WTC11 (cell line): ENCODE results near the gene RPS6KA2. TPM values are rescaled to one million over a fixed set of nuclear protein-coding genes. Genes with fewer than 3 reads are reported as not detected.

Source experiments
- ATAC-seq: fragments of 200-7000 bp; cut with Tn5 transposase; 2 replicates; pipeline ENCODE4 v1.10.0; 2021; ENCODE audit warnings: mild to moderate bottlenecking, moderate library complexity
- Bru-seq: library from RNA; stranded (reverse); fragments of 400-500 nt; gene quantifications from one replicate; lab custom pipeline; 2021; lab: Mats Ljungman, UMichigan
- CTCF ChIA-PET: fragments of 300-600 bp; sonication (Branson Sonifier 250); formaldehyde crosslinking; loops from one replicate; lab custom pipeline; 2021; ENCODE audit warnings: antibody characterized with exemption; lab: Charles Lee
- POLR2A ChIA-PET: fragments of 350-600 bp; sonication (Branson Sonifier 250); formaldehyde crosslinking; loops from one replicate; lab custom pipeline; 2021; ENCODE audit warnings: antibody characterized with exemption; lab: Charles Lee
- DNase-seq: peaks from one replicate; pipeline ENCODE4 v3.0.0; 2021; ENCODE audit warnings: low spot score
- H3K27ac Mint-ChIP-seq: 2 replicates; pipeline ENCODE4 v1.8.0; 2021; ENCODE audit warnings: mixed read lengths
- H3K27me3 Mint-ChIP-seq: 2 replicates; pipeline ENCODE4 v1.8.0; 2021; ENCODE audit warnings: low read depth, mild to moderate bottlenecking, moderate library complexity, mixed read lengths
- H3K36me3 Mint-ChIP-seq: 2 replicates; pipeline ENCODE4 v1.8.0; 2021; ENCODE audit warnings: mixed read lengths
- H3K4me1 Mint-ChIP-seq: 2 replicates; pipeline ENCODE4 v1.8.0; 2022; ENCODE audit warnings: mixed read lengths
- H3K4me3 Mint-ChIP-seq: 2 replicates; pipeline ENCODE4 v1.8.0; 2021; ENCODE audit warnings: mild to moderate bottlenecking, moderate library complexity, mixed read lengths
- H3K9me3 Mint-ChIP-seq: 2 replicates; pipeline ENCODE4 v1.8.0; 2021; ENCODE audit warnings: mixed read lengths
- GABPB1 ChIP-seq: sonication (generic); formaldehyde crosslinking; IDR thresholded peaks from 2 replicates; pipeline ENCODE4 v1.8.1; 2023; ENCODE audit warnings: mild to moderate bottlenecking, missing genetic modification reagents
- GTF2I ChIP-seq: fragments of 250-450 bp; sonication (Bioruptor Pico); conservative IDR thresholded peaks from 2 replicates; pipeline ENCODE4 v1.4.0; 2021; ENCODE audit warnings: mild to moderate bottlenecking
- NFYB ChIP-seq: sonication (generic); formaldehyde crosslinking; conservative IDR thresholded peaks from 2 replicates; pipeline ENCODE4 v1.8.0; 2022; ENCODE audit warnings: low read depth, missing genetic modification reagents
- OVOL2 ChIP-seq: fragments of 250-450 bp; sonication (Bioruptor Pico); IDR thresholded peaks from 2 replicates; pipeline ENCODE4 v1.9.0; 2021; ENCODE audit warnings: mild to moderate bottlenecking, borderline replicate concordance
- PRRX2 ChIP-seq: fragments of 250-450 bp; sonication (Bioruptor Pico); IDR thresholded peaks from 2 replicates; pipeline ENCODE4 v1.8.0; 2021; ENCODE audit warnings: mild to moderate bottlenecking
- SP1 ChIP-seq: sonication (generic); formaldehyde crosslinking; conservative IDR thresholded peaks from 2 replicates; pipeline ENCODE4 v1.8.1; 2022; ENCODE audit warnings: missing genetic modification reagents
- ZNF416 ChIP-seq: fragments of 250-450 bp; sonication (Bioruptor Pico); IDR thresholded peaks from 2 replicates; pipeline ENCODE4 v1.9.0; 2021; ENCODE audit warnings: mild to moderate bottlenecking, inconsistent platforms
- ZNF671 ChIP-seq: fragments of 250-450 bp; sonication (Bioruptor Pico); IDR thresholded peaks from 2 replicates; pipeline ENCODE4 v1.8.0; 2021; ENCODE audit warnings: mild to moderate bottlenecking
- long read RNA-seq, 3 experiments: library from RNA in 1 of 3; library from capped mRNA in 1 of 3; library from polyadenylated mRNA in 1 of 3; unstranded in 2 of 3; stranded (forward) in 1 of 3; transcript quantifications; one replicate each; pipeline ENCODE4 v2.0.0, GENCODE V29; 2021
- total RNA-seq: library from RNA; stranded (reverse); gene quantifications from 3 replicates; pipeline ENCODE4 v1.2.3, GENCODE V29; 2021
- TF ChIP-seq, protein P1 (sequence below): sonication (generic); formaldehyde crosslinking; IDR thresholded peaks from 2 replicates; pipeline ENCODE4 v1.8.0; 2023; ENCODE audit warnings: missing genetic modification reagents, mild to moderate bottlenecking, borderline replicate concordance
- TF ChIP-seq, protein P2 (sequence below): sonication (generic); formaldehyde crosslinking; IDR thresholded peaks from 2 replicates; pipeline ENCODE4 v1.8.1; 2022; ENCODE audit warnings: mild to moderate bottlenecking, moderate library complexity, missing genetic modification reagents
- TF ChIP-seq, protein P3 (sequence below): sonication (generic); formaldehyde crosslinking; IDR thresholded peaks from 2 replicates; pipeline ENCODE4 v1.8.0; 2022; ENCODE audit warnings: missing genetic modification reagents
- TF ChIP-seq, protein P4 (sequence below): fragments of 250-450 bp; sonication (Bioruptor Pico); IDR thresholded peaks from 2 replicates; pipeline ENCODE4 v2.1.2; 2022; ENCODE audit warnings: mild to moderate bottlenecking, moderate library complexity
- TF ChIP-seq, protein P5 (sequence below): sonication (generic); formaldehyde crosslinking; IDR thresholded peaks from 2 replicates; pipeline ENCODE4 v1.8.1; 2023; ENCODE audit warnings: mild to moderate bottlenecking, missing genetic modification reagents, moderate library complexity

RPS6KA2 gene
- total RNA-seq (19.2 to 24.2 TPM (median 20.3 TPM) in 3 replicates), Bru-seq, nascent RNA (percentile 61 among the genes with signal in this experiment)
- long read RNA-seq, experiment 1, full-length matches to known transcripts, result 45 of 108 reads
- long read RNA-seq, experiment 1, partial matches to known transcripts, result 31 of 108 reads
- long read RNA-seq, experiment 1, other reads (novel, unspliced or antisense), result 32 of 108 reads
- long read RNA-seq, experiment 2, full-length matches to known transcripts, result 2 of 31 reads
- long read RNA-seq, experiment 2, partial matches to known transcripts, result 17 of 31 reads
- long read RNA-seq, experiment 2, other reads (novel, unspliced or antisense), result 12 of 31 reads
- long read RNA-seq, experiment 3, partial matches to known transcripts, result 0 of 1 reads
- long read RNA-seq, experiment 3, other reads (novel, unspliced or antisense), result 1 of 1 reads

DNA sequence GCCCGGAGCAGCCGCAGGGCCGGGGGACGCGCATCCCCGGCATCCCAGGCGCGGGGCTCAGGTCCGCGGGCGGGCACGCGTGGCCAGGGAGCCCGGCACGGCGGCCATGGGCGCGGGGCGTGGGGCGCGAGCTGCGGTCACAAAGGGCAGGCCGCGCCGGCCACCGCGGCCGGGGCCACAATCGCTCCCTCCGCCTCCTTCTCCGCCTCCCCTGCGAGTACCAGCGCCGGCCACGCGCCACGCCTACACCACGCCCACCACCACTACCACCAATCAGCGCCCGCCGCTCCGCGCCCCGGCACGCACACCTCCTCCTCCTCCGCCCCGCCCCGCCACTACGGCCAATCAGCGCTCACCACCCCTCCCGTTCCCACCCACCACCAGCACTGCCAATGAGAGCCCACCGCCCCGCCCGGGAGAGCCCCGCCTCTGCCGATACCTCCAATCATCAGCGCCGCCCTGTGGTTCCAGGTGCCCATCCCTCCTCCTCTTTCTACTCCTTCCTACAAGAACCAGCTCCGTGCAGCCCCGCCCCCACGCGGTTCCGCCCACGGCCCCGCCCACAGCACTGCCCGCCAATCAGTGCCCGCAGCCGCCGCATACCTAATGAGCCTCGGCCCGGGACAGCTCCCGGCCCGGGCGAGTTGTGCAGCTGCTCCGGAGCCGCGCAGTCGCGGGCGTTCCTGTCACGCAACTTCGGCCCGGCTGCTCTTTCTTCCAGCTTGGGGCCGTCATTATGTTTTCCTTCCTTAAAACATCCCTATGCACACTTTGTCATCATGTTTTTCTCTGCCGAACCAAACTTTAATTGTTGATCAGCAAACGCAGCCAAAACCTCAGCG is at the start of gene RPS6KA2:
RPS6KA2 (minus strand) TSS at position 219 of the 842 bp plus-strand sequence. CDS start 232 bp downstream, outside the sequence.
- peak; percentile 94 for ATAC-seq
- Mint-ChIP-seq H3K9me3 (no peaks in the 10 kb centered on the region), H3K4me3 (peak within 1 kb of the TSS; percentile 77)
- TF ChIP-seq, protein P1, sequence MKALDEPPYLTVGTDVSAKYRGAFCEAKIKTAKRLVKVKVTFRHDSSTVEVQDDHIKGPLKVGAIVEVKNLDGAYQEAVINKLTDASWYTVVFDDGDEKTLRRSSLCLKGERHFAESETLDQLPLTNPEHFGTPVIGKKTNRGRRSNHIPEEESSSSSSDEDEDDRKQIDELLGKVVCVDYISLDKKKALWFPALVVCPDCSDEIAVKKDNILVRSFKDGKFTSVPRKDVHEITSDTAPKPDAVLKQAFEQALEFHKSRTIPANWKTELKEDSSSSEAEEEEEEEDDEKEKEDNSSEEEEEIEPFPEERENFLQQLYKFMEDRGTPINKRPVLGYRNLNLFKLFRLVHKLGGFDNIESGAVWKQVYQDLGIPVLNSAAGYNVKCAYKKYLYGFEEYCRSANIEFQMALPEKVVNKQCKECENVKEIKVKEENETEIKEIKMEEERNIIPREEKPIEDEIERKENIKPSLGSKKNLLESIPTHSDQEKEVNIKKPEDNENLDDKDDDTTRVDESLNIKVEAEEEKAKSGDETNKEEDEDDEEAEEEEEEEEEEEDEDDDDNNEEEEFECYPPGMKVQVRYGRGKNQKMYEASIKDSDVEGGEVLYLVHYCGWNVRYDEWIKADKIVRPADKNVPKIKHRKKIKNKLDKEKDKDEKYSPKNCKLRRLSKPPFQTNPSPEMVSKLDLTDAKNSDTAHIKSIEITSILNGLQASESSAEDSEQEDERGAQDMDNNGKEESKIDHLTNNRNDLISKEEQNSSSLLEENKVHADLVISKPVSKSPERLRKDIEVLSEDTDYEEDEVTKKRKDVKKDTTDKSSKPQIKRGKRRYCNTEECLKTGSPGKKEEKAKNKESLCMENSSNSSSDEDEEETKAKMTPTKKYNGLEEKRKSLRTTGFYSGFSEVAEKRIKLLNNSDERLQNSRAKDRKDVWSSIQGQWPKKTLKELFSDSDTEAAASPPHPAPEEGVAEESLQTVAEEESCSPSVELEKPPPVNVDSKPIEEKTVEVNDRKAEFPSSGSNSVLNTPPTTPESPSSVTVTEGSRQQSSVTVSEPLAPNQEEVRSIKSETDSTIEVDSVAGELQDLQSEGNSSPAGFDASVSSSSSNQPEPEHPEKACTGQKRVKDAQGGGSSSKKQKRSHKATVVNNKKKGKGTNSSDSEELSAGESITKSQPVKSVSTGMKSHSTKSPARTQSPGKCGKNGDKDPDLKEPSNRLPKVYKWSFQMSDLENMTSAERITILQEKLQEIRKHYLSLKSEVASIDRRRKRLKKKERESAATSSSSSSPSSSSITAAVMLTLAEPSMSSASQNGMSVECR (CRISPR knock-in tag), result no peak
- TF ChIP-seq, protein P2, sequence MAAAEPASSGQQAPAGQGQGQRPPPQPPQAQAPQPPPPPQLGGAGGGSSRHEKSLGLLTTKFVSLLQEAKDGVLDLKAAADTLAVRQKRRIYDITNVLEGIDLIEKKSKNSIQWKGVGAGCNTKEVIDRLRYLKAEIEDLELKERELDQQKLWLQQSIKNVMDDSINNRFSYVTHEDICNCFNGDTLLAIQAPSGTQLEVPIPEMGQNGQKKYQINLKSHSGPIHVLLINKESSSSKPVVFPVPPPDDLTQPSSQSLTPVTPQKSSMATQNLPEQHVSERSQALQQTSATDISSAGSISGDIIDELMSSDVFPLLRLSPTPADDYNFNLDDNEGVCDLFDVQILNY (CRISPR knock-in tag), result no peak
- TF ChIP-seq, protein P3, sequence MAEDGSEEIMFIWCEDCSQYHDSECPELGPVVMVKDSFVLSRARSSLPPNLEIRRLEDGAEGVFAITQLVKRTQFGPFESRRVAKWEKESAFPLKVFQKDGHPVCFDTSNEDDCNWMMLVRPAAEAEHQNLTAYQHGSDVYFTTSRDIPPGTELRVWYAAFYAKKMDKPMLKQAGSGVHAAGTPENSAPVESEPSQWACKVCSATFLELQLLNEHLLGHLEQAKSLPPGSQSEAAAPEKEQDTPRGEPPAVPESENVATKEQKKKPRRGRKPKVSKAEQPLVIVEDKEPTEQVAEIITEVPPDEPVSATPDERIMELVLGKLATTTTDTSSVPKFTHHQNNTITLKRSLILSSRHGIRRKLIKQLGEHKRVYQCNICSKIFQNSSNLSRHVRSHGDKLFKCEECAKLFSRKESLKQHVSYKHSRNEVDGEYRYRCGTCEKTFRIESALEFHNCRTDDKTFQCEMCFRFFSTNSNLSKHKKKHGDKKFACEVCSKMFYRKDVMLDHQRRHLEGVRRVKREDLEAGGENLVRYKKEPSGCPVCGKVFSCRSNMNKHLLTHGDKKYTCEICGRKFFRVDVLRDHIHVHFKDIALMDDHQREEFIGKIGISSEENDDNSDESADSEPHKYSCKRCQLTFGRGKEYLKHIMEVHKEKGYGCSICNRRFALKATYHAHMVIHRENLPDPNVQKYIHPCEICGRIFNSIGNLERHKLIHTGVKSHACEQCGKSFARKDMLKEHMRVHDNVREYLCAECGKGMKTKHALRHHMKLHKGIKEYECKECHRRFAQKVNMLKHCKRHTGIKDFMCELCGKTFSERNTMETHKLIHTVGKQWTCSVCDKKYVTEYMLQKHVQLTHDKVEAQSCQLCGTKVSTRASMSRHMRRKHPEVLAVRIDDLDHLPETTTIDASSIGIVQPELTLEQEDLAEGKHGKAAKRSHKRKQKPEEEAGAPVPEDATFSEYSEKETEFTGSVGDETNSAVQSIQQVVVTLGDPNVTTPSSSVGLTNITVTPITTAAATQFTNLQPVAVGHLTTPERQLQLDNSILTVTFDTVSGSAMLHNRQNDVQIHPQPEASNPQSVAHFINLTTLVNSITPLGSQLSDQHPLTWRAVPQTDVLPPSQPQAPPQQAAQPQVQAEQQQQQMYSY (CRISPR knock-in tag), result peak; percentile 7; the same call in 1 of the 2 replicates
- no peak for TF ChIP-seq PRRX2 (CRISPR knock-in tag)
- TF ChIP-seq OVOL2 (CRISPR knock-in tag), result no peak
- TF ChIP-seq, protein P4, sequence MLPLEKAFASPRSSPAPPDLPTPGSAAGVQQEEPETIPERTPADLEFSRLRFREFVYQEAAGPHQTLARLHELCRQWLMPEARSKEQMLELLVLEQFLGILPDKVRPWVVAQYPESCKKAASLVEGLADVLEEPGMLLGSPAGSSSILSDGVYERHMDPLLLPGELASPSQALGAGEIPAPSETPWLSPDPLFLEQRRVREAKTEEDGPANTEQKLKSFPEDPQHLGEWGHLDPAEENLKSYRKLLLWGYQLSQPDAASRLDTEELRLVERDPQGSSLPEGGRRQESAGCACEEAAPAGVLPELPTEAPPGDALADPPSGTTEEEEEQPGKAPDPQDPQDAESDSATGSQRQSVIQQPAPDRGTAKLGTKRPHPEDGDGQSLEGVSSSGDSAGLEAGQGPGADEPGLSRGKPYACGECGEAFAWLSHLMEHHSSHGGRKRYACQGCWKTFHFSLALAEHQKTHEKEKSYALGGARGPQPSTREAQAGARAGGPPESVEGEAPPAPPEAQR (CRISPR knock-in tag), result no peak
- TF ChIP-seq, protein P5, sequence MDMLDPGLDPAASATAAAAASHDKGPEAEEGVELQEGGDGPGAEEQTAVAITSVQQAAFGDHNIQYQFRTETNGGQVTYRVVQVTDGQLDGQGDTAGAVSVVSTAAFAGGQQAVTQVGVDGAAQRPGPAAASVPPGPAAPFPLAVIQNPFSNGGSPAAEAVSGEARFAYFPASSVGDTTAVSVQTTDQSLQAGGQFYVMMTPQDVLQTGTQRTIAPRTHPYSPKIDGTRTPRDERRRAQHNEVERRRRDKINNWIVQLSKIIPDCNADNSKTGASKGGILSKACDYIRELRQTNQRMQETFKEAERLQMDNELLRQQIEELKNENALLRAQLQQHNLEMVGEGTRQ (CRISPR knock-in tag), result peak; percentile 58
- no peak for TF ChIP-seq GABPB1 (CRISPR knock-in tag)
- TF ChIP-seq SP1, result peak; percentile 94
- peak; percentile 87; the same call in 1 of the 2 replicates for TF ChIP-seq ZNF416 (CRISPR knock-in tag)
- TF ChIP-seq GTF2I, result no peak
- TF ChIP-seq ZNF671 (CRISPR knock-in tag), result no peak
- TF ChIP-seq NFYB (CRISPR knock-in tag), result peak; percentile 75
- TF ChIP-seq, all 79 proteins: peak for 5
- POLR2A ChIA-PET, result interaction anchor here (0.6 to 1.5 kb wide), 12 partner anchors 13 to 138 kb away, joined by 3 to 9 read pairs (median 4); no protein-coding TSS in a partner anchor
- Mint-ChIP-seq H3K4me1 (peaks cover 62% of the 10 kb centered on the region), H3K27me3 (peaks cover 43% of the 10 kb centered on the region), H3K27ac (peak within 1 kb of the TSS; percentile 83), H3K36me3 (no peaks in the 10 kb centered on the region)
- CTCF ChIA-PET, result interaction anchor here (0.6 to 1.6 kb wide), 20 partner anchors 9 to 363 kb away, joined by 3 to 8 read pairs (median 4); partner anchors contain the start of gene RAMACL
- DNase-seq, result peak; percentile 100
